ENCODE data around the gene PYGO2.
"Not testable (repeated sequence)": the region's sequence is repeated elsewhere in the genome, so short reads cannot be mapped to it uniquely, and the experiment has no call there.

The PYGO2 gene

DNA sequence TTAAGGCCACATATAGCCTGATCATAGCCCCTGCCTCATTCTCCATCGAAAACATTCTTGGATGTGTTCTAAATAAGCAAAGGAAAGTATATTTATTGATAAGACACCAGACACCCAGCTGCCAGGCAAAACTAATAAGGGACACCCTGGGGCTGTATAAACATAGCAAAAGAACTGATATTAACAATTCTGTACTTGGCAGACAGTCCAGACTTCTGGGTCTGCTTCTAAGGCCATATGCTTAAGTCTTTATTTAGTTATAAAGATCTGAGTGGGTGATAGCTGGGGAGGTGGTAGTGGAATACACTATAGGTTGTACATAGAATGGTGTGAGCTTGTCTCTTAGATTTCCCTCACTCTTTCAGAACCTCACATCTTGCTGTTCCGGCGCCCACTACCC, 16.8 kb upstream of the PYGO2 start:
- DNase-seq (ENCODE audit: low read depth) = no peak

DNA sequence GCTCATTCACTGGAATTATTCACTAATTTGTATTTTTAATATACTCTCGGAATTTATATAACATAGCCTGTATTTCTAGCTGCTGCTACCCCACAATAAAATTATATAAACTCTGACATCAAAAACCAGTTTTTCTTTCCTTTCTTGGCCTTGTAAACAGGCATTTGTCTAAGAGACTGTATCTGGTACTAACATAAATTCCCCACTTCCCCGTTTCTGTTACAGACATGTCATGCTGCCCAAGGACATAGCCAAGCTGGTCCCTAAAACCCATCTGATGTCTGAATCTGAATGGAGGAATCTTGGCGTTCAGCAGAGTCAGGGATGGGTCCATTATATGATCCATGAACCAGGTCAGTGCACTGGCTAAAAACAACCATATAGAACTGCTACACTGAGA, 16.2 kb upstream of the PYGO2 start:
- DNase-seq (ENCODE audit: low read depth) = not testable (repeated sequence)

DNA sequence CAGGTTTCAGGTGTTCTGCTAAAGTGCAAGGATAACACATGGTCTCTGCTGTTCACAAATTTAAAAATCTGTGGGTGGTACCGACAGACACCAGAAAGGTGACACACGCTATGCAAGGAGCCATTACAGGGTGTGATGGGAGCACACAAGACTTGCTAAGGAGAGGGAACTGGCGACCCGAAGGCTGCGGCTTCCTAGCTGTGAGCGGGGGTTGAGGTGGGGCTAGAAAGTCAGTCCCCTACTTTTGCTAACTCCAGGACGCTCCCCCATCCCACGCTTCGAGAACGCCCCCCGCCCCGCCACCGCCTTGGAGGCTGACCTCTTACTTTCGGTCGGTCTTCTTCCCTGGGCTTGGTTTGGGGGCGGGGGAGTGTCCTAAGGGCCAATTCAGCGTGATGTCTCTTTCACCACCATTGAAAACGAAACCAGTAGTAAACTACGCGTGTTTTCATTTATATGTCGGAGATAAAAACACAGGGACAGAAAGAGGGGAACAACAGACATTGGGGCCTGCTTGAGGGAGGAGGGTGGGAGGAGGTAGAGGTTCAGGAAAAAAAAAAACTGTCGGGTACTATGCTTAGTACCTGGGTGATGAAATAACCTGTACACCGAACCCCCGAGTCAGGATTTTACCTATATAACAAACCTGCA, 14.0 kb upstream of the PYGO2 start:
- peak; percentile 66 for DNase-seq (ENCODE audit: low read depth)

DNA sequence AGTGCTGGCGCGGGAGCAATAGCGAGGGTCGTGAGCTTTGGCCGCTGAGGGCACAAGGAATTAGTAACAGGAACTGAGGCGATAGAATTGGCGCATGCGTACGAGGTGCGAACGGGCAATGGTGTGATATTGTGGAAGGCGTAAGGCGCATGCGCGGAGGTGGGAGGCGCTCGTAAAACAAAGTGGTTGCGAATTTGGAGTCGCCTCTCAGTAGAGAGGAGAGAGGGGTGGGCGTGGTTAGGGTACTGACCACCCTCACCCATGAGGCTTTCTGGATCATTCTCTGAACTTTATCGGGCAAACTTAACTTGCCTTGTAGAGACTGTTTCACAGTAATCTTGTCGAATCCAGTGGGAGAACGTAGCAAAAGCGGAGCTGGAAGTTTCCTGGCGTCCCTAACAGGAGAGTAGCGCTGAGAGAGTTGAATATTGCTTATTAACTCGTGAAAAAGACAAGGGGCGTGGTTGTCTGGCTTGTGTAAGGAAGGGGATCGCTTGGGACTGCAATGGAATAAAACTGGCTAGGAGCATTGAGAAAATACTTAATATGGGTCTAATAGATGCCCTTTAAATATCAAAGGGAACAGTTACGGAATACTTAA, 13.3 kb upstream of the PYGO2 start:
- DNase-seq (ENCODE audit: low read depth) = peak; percentile 96

DNA sequence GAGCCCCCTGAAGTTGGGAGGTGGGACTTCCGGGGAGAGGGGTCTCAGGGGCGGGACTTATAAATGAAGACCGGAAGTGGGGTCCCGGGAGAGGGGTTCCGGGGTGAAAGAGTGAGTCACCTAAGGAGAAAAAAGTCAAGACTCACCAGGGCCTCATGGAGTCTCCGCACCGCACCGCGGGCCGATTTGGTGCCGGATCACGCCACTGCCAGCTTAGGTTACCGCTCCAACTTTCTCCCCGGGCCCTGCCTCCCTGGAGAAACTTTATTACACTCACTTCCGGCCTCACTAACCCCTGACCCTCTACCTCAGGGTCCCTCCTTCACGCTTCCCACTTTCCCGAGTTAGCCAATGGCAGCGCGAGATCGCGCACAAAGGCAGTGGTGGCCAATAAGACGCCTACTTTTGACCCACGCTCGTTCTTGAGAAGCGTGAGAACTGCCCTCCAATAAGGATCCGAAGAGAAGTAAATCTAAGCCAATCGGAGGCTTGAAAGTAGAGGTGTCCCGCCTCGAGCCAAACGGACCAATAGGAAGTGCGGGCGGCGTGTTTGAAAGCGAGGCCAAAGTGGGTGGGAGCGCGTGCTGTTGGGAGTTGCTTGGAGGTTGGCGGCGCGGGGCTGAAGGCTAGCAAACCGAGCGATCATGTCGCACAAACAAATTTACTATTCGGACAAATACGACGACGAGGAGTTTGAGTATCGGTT, 12.7 kb upstream of the PYGO2 start, which contains the start of gene CKS1B:
Gene CKS1B, plus strand, starts transcription at position 580 of the 706 bp plus-strand sequence. Its CDS starts 65 bp downstream, at position 645.
- peak; percentile 100 for DNase-seq (ENCODE audit: low read depth)

DNA sequence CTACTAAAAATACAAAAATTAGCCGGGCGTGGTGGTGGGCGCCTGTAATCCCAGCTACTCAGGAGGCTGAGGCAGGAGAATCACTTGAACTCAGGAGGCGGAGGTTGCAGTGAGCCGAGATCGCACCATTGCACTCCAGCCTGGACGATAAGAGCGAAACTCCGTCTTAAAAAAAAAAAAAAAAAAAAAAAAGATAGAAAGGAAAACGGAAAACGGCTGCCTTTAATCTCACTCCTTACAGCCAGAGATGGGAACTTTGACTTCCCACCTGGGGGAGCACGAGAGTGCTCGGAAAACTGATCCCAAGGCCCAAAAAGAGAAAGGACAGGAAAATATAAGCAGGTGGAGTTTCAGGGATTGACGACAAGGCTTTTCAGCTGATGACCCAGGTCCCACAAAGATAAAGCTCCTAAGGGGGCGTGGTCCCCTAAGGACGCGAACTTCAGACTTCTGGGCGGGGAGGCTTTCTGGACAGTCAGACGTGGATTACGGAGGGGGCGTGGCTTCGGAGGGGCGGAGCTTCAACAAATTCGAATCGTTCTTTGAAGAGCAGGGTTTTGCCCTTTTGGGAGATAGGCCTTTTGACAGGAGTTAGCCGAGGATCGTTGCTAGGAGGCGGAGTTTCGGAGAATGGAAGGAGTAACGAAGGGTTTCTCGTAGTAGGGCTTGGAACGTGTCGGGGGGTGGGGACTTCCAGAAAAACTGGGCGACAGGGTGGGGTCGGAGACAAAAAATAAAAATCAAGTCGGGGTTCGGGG, 11.9 kb upstream of the PYGO2 start:
- peak; percentile 99 for DNase-seq (ENCODE audit: low read depth)

DNA sequence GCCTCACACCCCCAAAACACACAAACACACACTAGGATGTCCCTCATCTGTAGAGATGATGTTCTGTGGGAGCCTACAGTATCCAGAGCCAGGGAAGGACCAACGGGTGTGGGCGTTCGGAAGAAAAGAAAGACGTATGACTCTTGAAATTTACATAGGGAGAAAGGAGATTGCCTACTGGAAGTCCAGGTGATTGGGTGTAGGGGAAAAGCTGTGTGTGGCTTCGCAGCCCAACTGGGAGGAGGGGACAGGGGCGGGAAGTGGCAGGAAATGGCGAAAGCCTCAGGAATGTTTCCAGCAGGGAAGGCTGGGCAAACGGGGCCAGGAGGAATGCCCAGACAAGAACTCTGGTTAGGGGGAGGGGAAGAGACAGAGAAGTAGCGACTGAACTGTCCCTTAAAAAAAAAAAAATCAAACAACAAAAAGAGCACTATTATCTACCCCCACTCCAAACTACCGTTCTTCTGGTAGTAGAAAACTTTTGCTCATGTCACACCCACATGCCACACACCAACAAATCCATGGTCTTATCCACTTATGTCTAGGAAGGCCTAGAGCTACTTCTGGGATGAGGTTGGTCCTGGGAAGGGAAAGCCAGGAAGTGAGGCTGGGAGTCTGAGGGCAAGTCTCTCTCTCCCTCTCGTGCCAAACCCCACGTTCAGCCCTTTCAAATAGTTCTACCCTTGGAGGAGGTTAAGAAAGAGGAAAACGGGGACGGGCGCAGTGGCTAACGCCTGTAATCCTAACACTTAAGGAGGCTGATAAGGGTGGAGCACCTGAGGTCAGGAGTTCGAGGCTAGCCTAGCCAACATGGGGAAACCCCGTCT, 11.1 kb upstream of the PYGO2 start:
- peak; percentile 98 for DNase-seq (ENCODE audit: low read depth)

DNA sequence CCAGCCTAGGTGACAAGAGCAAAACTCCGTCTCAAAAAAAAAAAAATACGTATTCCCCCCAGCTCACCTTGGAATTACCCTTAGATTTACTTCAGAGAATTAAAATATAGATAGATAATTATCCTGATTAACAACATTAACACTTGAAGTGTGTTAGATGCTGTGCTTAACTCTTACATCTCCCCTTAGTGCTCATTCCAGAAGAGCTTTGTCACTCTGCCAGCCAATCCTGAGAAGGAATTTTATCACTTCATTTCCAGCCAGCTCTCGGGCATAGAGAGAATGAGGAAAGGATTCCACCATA, 10.6 kb upstream of the PYGO2 start:
- no peak for DNase-seq (ENCODE audit: low read depth)

DNA sequence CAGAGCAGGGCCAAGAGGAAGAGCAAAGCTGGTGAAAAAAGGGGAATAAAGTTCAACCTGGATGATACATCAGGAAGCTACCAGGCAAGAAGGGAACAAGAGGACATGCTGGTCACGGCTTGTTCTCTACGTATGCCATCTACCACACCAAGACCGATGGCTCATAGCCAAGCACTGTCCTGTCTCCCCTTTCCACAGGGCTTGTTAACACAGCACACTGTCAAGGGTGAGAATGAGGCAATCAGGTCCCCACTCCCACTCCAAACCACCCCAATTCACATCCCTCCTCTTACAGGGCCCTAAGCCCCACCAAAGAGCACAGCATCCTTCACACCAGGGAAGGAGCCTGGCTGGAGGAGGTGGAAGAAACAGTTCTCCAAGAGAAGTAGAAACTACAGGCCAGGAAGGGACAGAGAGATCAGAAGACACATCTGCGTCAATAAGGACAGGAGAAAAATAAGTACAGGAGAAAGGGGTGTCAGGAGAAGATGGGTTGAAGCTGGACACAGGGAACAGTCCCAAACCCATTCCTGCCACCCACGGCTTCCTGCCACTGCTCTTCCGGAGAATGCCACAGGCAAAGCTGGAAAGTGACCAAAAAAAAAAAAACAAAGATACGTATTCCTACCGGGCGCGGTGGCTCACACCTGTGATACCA, 9.9 kb upstream of the PYGO2 start:
- DNase-seq (ENCODE audit: low read depth) = peak; percentile 24

DNA sequence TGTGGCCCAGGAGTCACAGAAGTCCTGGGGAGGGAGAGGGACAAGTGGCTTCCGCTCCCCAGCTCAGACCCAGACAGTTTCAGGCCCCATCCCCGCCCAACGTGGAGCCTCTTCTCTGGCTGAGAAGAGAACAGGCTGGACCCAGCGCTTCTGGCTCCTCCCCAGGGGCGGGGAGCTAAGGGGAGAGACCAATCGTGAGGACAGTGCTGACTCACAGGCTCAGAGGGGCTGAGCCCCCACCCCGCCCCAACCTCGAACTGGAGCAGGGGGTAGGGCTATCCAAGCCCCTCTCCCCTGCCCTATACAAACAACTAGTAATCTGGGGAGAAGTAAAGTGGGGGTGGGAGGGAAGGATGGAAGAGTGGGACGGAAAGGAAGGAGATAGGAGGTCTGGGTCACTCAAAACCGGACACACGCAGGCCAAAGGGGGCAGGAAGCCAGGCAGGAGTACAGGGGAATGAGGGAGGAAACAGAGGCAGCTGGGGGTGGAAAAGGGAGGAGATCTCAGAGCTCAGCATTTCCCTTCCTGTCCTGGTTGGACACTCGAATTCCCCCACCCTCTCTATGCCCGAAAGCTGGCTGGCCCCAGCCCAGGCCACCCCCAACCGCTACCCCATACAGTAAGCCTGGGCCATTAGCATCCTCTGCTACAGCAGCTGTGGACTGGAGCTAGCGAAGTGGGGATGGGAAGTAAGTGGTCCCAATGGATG, 9.2 kb upstream of the PYGO2 start, which contains the start of gene SHC1:
Gene SHC1, minus strand, starts transcription at position 117 of the 710 bp plus-strand sequence. CDS start 221 bp downstream, outside the sequence.
- peak; percentile 96 for DNase-seq (ENCODE audit: low read depth)

DNA sequence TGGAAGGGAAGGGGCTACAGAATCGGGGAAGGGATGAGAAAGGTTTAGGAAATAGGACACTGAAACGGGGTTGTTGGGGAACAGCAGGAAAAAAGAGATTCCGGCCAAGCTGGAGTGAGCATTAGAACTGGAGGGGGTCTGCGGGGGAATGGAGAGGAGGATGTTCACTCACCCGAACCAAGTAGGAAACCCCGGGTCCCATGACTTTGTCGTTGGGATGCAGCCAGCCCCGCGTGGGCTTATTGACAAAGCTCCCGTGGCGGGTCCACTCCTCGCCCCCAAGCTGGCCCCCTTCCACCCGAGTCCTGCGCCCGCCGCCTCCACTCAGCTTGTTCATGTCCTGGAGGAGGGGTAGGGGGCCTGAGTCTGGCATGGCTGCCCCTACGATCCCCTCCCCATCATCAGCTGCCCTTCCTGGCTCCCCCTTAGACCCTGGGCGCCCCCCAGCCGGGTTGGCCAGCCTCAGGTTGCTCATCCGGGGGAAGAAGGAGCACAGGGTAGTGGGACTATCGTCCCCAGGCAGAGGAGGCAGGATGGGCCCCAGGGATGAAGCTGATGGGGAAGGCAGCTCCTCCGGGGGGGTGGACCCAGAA, 8.4 kb upstream of the PYGO2 start:
- DNase-seq (ENCODE audit: low read depth) = peak; percentile 23

DNA sequence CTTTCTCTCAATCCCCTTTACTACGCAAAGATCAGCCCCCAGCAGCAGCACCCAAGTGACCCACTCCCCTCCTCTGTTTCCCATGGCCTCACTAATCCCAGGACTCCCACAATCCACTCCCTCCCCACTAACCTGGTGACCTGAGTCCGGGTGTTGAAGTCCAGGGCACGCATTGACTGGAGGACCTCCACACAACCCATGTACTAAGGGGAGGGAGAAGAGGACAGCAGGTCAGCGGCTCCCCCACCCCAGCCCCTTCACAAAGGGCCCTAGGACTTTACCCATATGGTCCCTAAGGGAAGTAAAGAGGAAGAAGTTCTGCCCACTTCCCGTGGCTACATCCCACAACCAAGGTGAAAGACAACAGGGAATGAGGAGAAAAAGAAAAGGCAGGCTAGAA, 7.7 kb upstream of the PYGO2 start:
- no peak for DNase-seq (ENCODE audit: low read depth)

DNA sequence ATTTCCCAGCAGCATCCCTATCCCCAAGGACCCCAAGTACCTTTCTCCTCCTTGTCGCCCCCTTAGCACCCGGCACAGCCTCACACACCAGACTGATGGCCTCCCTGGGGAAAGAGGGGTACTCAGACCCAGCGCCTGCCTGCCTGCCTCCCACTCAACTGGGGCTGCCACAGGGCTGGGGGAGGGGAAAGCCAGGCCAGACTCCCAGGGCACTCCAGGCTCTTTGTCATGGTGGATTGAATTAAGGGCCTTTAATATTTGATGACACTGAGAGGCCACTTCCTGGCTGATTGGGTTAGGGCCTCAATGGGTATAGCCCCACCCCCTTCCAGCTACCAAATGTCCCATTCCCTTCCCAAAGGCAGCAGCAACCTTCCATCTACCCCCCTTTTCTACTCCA, 7.1 kb upstream of the PYGO2 start:
- DNase-seq (ENCODE audit: low read depth) = no peak

DNA sequence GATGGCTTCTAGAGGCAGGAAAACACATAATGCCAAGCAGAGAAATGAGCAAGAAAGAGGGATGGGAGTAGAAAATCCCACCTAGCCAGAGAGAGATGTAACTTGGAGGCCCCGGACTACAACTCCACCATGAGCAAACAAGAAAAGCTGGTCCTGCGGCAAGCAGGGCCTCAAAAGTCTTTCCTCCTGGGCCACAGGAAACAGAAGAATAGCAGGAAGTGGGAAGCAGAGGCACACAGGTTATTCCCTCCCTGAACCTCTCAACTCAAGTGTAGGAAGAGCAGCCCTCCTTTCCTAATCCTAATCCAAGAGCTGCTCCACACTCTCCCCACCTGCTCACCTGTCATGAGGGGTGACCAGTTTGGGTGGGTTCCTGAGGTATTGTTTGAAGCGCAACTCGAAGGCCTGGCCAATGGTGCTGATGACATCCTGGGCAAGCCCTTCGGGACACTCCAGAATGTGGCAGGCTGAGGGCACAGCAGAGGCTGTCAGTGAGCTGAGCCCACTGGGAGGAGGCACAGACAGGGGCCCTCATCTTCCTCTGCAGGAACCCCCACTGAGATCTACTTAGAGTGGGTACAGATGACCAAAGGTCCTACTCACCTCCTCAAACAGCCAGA, 5.9 kb upstream of the PYGO2 start:
- no peak for DNase-seq (ENCODE audit: low read depth)

DNA sequence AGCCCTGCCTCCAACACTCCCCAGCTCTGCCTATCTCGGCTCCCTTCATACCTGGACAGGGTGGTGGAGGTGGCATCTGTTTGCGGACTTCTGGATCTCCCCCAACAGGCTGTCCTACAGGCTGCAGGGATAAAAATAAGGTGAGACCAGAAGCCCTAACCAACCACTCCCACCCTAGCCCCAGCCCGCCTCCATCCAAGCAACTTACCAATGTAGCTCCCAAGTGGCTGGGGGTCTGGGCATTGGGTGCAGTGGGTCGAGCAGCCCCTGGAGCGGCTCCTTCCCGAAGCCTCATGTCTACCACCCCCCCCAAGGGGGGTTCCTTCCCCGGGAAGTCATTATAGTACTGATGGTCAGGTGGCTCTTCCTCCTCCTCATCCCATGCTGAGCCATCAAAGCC, 4.5 kb upstream of the PYGO2 start:
- no peak for DNase-seq (ENCODE audit: low read depth)

DNA sequence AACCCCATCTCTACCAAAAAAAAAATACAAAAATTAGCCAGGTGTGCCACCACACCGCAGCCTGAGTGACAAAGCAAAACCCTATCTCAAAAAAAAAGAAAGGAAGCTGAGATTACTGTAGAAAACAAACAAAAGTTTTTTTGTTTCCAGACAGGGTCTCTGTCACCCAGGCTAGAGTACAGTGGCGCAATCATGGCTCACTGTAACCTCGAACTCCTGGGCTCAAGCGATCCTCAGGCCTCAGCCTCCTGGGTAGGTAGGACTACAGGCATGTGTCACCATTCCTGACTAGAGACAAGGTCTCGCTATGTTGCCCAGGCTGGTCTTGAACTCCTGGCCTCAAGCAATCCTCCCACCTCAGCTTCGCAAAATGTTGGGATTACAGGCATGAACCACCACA, 2.8 kb upstream of the PYGO2 start:
- no peak for DNase-seq (ENCODE audit: low read depth)

DNA sequence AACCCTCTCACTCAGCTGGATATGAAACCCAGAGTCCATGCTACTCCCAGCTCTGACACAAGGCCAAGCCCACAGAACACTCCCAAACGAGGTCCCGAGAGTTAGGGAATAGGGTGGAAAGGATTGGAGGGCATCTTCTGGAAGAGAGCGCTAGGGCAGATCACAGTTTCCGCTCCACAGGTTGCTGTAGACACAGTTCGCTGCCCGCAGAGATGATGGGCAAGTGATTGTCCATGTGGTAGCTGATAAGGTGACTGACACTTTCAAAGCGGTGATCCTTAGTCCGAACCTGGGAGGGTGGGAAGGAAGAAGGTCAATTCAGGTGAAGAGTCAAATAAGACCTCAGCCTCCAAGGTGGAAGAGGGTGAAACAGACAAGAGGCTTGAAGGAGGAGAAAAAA, 2.1 kb upstream of the PYGO2 start:
- DNase-seq (ENCODE audit: low read depth) = no peak

DNA sequence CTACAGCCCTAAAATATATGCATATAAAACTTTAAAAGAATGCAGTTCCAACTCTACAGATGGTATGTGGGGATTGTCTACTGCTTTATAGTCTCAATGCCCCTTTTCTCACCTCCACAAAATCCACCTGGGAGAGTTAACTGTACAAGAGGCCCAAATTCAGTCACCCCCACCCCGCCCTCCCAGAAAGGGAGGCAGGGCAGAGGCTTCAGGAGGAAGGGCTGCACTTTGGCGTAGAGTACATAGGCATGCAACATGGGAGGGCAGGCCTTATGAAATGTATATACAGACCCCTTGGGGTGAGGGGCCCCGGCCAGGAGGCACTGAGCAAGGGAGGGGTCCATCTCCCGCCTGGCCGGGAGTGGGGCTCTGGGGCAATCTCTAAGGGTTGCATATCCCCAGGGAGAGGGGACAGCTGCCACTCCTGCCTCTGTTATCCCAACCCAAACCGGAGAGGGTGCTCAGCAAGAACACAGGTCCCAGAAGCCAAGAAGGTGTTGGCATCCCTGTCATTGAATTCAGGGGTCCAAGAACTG, 1.3 kb upstream of the PYGO2 start:
- no peak for DNase-seq (ENCODE audit: low read depth)

DNA sequence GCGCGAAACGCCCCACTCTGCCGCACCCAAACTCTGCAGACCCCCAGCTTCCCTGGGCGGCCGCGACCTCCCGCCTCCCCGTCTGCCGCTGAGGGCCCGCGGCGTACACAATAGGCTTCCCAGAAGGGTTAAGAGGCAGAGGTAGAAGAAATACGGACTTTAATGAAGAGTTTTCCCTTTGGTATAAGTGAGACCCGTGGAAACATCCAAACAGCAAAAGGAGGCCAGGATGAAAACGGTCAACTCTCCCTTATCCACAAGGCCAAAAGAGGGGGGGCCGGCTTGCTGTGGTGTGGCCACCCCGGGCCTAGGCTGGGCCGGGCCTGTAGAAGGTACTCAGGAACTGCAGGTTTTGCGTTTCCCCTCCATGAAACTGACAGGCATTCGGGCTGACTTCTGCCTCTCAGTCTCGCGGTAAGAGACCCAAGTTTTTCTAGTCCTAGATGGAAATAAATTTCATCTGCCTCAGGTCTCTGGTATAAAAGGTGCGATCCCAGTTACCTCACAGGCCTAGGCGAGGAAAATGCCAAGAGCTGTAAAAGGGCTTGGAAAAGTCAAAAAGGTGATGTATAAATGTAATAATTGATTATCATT, 671 bp upstream of the PYGO2 start:
- DNase-seq (ENCODE audit: low read depth) = peak; percentile 56
